ENCODE measurements around the gene ADCY5.

ADCY5 gene

GRCh38 chr3:123283074-123283473 is 165.8 kb downstream of the ADCY5 start:
- TF ChIP-seq TAF1 (IDR thresholded peaks at IDR 0.05; ENCODE audit: borderline replicate concordance, low read depth, low read length) = no peak
- DNase-seq (ENCODE audit: insufficient read length) = no peak
- no peak for FAIRE-seq

- FAIRE-seq = no peak
- TF ChIP-seq POLR2A (IDR thresholded peaks at IDR 0.05; ENCODE audit: low read depth, low read length) (no peak), POLR2AphosphoS5 (IDR thresholded peaks at IDR 0.05; ENCODE audit: low read depth, low read length) (no peak), TAF1 (IDR thresholded peaks at IDR 0.05; ENCODE audit: borderline replicate concordance, low read depth, low read length) (no peak)
- no peak for DNase-seq (ENCODE audit: insufficient read length)
These were observed 166.4 kb downstream of the ADCY5 start for GRCh38 chr3:123282461-123282860.

GRCh38 chr3:123281929-123282328 is 167.0 kb downstream of the ADCY5 start:
- DNase-seq (ENCODE audit: insufficient read length) (no peak), FAIRE-seq (no peak)
- TF ChIP-seq POLR2A (IDR thresholded peaks at IDR 0.05; ENCODE audit: low read depth, low read length) = no peak

- DNase-seq (ENCODE audit: insufficient read length) (no peak), FAIRE-seq (no peak)
- no peak for TF ChIP-seq TAF1 (IDR thresholded peaks at IDR 0.05; ENCODE audit: borderline replicate concordance, low read depth, low read length)
- TF ChIP-seq POLR2AphosphoS5 (IDR thresholded peaks at IDR 0.05; ENCODE audit: low read depth, low read length) = no peak
- TF ChIP-seq POLR2A (IDR thresholded peaks at IDR 0.05; ENCODE audit: low read depth, low read length) = no peak
These were observed 167.5 kb downstream of the ADCY5 start for GRCh38 chr3:123281406-123281805.

GRCh38 chr3:123279121-123279520 is 169.8 kb downstream of the ADCY5 start:
- DNase-seq (ENCODE audit: insufficient read length) (no peak), FAIRE-seq (no peak)
- no peak for TF ChIP-seq POLR2AphosphoS5 (IDR thresholded peaks at IDR 0.05; ENCODE audit: low read depth, low read length)
- no peak for TF ChIP-seq POLR2A (IDR thresholded peaks at IDR 0.05; ENCODE audit: low read depth, low read length)
- no peak for TF ChIP-seq TAF1 (IDR thresholded peaks at IDR 0.05; ENCODE audit: borderline replicate concordance, low read depth, low read length)

- FAIRE-seq (no peak), DNase-seq (ENCODE audit: insufficient read length) (no peak)
- TF ChIP-seq POLR2AphosphoS5 (IDR thresholded peaks at IDR 0.05; ENCODE audit: low read depth, low read length) = no peak
- TF ChIP-seq TAF1 (IDR thresholded peaks at IDR 0.05; ENCODE audit: borderline replicate concordance, low read depth, low read length) = no peak
- TF ChIP-seq POLR2A (IDR thresholded peaks at IDR 0.05; ENCODE audit: low read depth, low read length) = no peak
These were observed 170.4 kb downstream of the ADCY5 start for GRCh38 chr3:123278446-123278845.

- DNase-seq (ENCODE audit: insufficient read length) (no peak), FAIRE-seq (no peak)
- TF ChIP-seq POLR2A (IDR thresholded peaks at IDR 0.05; ENCODE audit: low read depth, low read length) (no peak), TAF1 (IDR thresholded peaks at IDR 0.05; ENCODE audit: borderline replicate concordance, low read depth, low read length) (no peak), POLR2AphosphoS5 (IDR thresholded peaks at IDR 0.05; ENCODE audit: low read depth, low read length) (no peak)
These were observed 171.8 kb downstream of the ADCY5 start for GRCh38 chr3:123277106-123277505.

GRCh38 chr3:123276346-123277006 is 172.4 kb downstream of the ADCY5 start:
- no peak for TF ChIP-seq POLR2A (IDR thresholded peaks at IDR 0.05; ENCODE audit: low read depth, low read length)
- no peak for TF ChIP-seq POLR2AphosphoS5 (IDR thresholded peaks at IDR 0.05; ENCODE audit: low read depth, low read length)
- TF ChIP-seq TAF1 (IDR thresholded peaks at IDR 0.05; ENCODE audit: borderline replicate concordance, low read depth, low read length) = no peak
- DNase-seq (ENCODE audit: insufficient read length) (no peak), FAIRE-seq (no peak)

- FAIRE-seq (no peak), DNase-seq (ENCODE audit: insufficient read length) (no peak)
- TF ChIP-seq POLR2AphosphoS5 (IDR thresholded peaks at IDR 0.05; ENCODE audit: low read depth, low read length) = no peak
- no peak for TF ChIP-seq TAF1 (IDR thresholded peaks at IDR 0.05; ENCODE audit: borderline replicate concordance, low read depth, low read length)
- TF ChIP-seq POLR2A (IDR thresholded peaks at IDR 0.05; ENCODE audit: low read depth, low read length) = no peak
These were observed 173.2 kb downstream of the ADCY5 start for GRCh38 chr3:123275691-123276090.

GRCh38 chr3:123272547-123272946 is 176.3 kb downstream of the ADCY5 start:
- DNase-seq (ENCODE audit: insufficient read length) (no peak), FAIRE-seq (no peak)
- TF ChIP-seq POLR2AphosphoS5 (IDR thresholded peaks at IDR 0.05; ENCODE audit: low read depth, low read length) = no peak
- TF ChIP-seq TAF1 (IDR thresholded peaks at IDR 0.05; ENCODE audit: borderline replicate concordance, low read depth, low read length) = no peak
- no peak for TF ChIP-seq POLR2A (IDR thresholded peaks at IDR 0.05; ENCODE audit: low read depth, low read length)

GRCh38 chr3:123271466-123272159 is 177.3 kb downstream of the ADCY5 start:
- DNase-seq (ENCODE audit: insufficient read length) (no peak), FAIRE-seq (no peak)
- no peak for TF ChIP-seq POLR2AphosphoS5 (IDR thresholded peaks at IDR 0.05; ENCODE audit: low read depth, low read length)
- no peak for TF ChIP-seq TAF1 (IDR thresholded peaks at IDR 0.05; ENCODE audit: borderline replicate concordance, low read depth, low read length)
- no peak for TF ChIP-seq POLR2A (IDR thresholded peaks at IDR 0.05; ENCODE audit: low read depth, low read length)

- no peak for TF ChIP-seq POLR2A (IDR thresholded peaks at IDR 0.05; ENCODE audit: low read depth, low read length)
- no peak for TF ChIP-seq TAF1 (IDR thresholded peaks at IDR 0.05; ENCODE audit: borderline replicate concordance, low read depth, low read length)
- no peak for TF ChIP-seq POLR2AphosphoS5 (IDR thresholded peaks at IDR 0.05; ENCODE audit: low read depth, low read length)
- no peak for FAIRE-seq
- DNase-seq (ENCODE audit: insufficient read length) = no peak
These were observed 178.1 kb downstream of the ADCY5 start for GRCh38 chr3:123270818-123271217.

Data from GM12892 (cell line).